Panc1 (cell line): ENCODE results near the gene NSRP1.

Source experiments
- POLR2AphosphoS5 ChIP-seq: IDR thresholded peaks from 2 replicates; pipeline ENCODE4 v1.6.1; 2012; ENCODE audit warnings: mild to moderate bottlenecking, low read depth, low read length, moderate library complexity
- SIN3A ChIP-seq: IDR thresholded peaks from 2 replicates; pipeline ENCODE4 v1.6.1; 2012; ENCODE audit warnings: low read depth, mild to moderate bottlenecking, low read length, moderate library complexity, borderline replicate concordance; ENCODE audit not compliant: insufficient read depth
- TCF7L2 ChIP-seq: IDR thresholded peaks from 2 replicates; pipeline ENCODE4 v1.6.1; 2011; ENCODE audit warnings: mild to moderate bottlenecking, low read depth, low read length, inconsistent platforms
- TF ChIP-seq, protein P1 (sequence below): fragments of 450-650 bp; IDR thresholded peaks from 2 replicates; pipeline ENCODE4 v1.5.1; 2017; ENCODE audit warnings: mild to moderate bottlenecking
- TF ChIP-seq, protein P2 (sequence below), 2 experiments: IDR thresholded peaks; 2 replicates each; pipeline ENCODE4 v1.6.1; 2011 to 2012; ENCODE audit warnings: low read depth in 2 of 2, control low read depth in 1 of 2, low read length in 1 of 2, mild to moderate bottlenecking in 1 of 2, moderate library complexity in 1 of 2; ENCODE audit not compliant: insufficient read depth in 1 of 2

DNA sequence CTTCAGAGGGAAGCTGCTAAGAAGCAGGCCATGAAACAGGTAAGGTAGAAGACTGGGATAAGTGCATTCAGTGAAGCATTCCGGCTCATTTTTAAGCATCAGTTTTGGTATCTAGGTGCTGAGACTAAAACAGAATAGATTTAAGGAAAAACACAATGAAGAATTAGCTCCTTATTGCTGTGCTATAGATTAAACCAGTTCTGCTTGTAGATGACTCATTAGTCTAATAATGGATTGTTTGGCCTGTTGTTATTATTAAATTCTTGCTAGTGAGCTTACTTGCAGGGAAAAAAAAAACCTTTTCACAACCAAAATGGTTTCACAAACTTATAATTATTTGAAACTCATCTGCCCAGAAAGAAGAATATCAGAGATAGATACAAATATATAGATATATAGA is 55.9 kb downstream of the NSRP1 start:
- TF ChIP-seq, protein P1, sequence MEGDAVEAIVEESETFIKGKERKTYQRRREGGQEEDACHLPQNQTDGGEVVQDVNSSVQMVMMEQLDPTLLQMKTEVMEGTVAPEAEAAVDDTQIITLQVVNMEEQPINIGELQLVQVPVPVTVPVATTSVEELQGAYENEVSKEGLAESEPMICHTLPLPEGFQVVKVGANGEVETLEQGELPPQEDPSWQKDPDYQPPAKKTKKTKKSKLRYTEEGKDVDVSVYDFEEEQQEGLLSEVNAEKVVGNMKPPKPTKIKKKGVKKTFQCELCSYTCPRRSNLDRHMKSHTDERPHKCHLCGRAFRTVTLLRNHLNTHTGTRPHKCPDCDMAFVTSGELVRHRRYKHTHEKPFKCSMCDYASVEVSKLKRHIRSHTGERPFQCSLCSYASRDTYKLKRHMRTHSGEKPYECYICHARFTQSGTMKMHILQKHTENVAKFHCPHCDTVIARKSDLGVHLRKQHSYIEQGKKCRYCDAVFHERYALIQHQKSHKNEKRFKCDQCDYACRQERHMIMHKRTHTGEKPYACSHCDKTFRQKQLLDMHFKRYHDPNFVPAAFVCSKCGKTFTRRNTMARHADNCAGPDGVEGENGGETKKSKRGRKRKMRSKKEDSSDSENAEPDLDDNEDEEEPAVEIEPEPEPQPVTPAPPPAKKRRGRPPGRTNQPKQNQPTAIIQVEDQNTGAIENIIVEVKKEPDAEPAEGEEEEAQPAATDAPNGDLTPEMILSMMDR = no peak
- TF ChIP-seq POLR2AphosphoS5 = no peak
- no peak for TF ChIP-seq SIN3A
- TF ChIP-seq, protein P2, sequence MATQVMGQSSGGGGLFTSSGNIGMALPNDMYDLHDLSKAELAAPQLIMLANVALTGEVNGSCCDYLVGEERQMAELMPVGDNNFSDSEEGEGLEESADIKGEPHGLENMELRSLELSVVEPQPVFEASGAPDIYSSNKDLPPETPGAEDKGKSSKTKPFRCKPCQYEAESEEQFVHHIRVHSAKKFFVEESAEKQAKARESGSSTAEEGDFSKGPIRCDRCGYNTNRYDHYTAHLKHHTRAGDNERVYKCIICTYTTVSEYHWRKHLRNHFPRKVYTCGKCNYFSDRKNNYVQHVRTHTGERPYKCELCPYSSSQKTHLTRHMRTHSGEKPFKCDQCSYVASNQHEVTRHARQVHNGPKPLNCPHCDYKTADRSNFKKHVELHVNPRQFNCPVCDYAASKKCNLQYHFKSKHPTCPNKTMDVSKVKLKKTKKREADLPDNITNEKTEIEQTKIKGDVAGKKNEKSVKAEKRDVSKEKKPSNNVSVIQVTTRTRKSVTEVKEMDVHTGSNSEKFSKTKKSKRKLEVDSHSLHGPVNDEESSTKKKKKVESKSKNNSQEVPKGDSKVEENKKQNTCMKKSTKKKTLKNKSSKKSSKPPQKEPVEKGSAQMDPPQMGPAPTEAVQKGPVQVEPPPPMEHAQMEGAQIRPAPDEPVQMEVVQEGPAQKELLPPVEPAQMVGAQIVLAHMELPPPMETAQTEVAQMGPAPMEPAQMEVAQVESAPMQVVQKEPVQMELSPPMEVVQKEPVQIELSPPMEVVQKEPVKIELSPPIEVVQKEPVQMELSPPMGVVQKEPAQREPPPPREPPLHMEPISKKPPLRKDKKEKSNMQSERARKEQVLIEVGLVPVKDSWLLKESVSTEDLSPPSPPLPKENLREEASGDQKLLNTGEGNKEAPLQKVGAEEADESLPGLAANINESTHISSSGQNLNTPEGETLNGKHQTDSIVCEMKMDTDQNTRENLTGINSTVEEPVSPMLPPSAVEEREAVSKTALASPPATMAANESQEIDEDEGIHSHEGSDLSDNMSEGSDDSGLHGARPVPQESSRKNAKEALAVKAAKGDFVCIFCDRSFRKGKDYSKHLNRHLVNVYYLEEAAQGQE (IDR thresholded peaks at IDR 0.05; ENCODE audit: insufficient read depth in 1 of 2, low read depth in 2 of 2, low read length in 1 of 2) = no peak
- TF ChIP-seq TCF7L2 = no peak
